HL-60 (cell line): ENCODE results near the gene NUS1.

Source experiments
- DNase-seq, 2 experiments: peaks; one replicate each; pipeline ENCODE4 v3.0.0-alpha.2; 2010 to 2020; ENCODE audit warnings: low read depth in 1 of 2, low spot score in 1 of 2
- H3K27ac ChIP-seq: fragments of 250-450 bp; sonication (Bioruptor Pico); replicated peaks from 2 replicates; pipeline ENCODE4 v1.5.1; 2020; ENCODE audit warnings: mild to moderate bottlenecking, moderate library complexity
- H3K27me3 ChIP-seq: fragments of 250-450 bp; sonication (Bioruptor Pico); 2 replicates; pipeline ENCODE4 v1.5.1; 2021; ENCODE audit warnings: mild to moderate bottlenecking, moderate library complexity; ENCODE audit not compliant: insufficient read depth, poor library complexity, severe bottlenecking
- H3K4me3 ChIP-seq: replicated peaks from 2 replicates; pipeline ENCODE4 v1.5.1; 2011; ENCODE audit warnings: mild to moderate bottlenecking, control low read depth, low read length; ENCODE audit not compliant: insufficient read depth
- GABPA ChIP-seq: IDR thresholded peaks from 2 replicates; pipeline ENCODE4 v1.6.1; 2012; ENCODE audit warnings: low read depth
- POLR2AphosphoS5 ChIP-seq: IDR thresholded peaks from 2 replicates; pipeline ENCODE4 v1.6.1; 2012; ENCODE audit warnings: low read depth
- SPI1 ChIP-seq: IDR thresholded peaks from 2 replicates; pipeline ENCODE4 v1.6.1; 2012; ENCODE audit warnings: low read depth, mild to moderate bottlenecking, borderline replicate concordance
- long read RNA-seq: library from polyadenylated mRNA; unstranded; transcript quantifications from one replicate; pipeline ENCODE4 v2.0.0, GENCODE V29; 2020
- TF ChIP-seq, protein P1 (sequence below): IDR thresholded peaks from 2 replicates; pipeline ENCODE4 v1.6.1; 2012; ENCODE audit warnings: low read depth; ENCODE audit not compliant: insufficient replicate concordance
- TF ChIP-seq, protein P2 (sequence below): IDR thresholded peaks from one replicate; pipeline ENCODE4 v1.5.1; 2011; ENCODE audit warnings: low read length, control low read depth, inconsistent platforms; ENCODE audit not compliant: insufficient read depth

NUS1 gene
- long read RNA-seq, full-length matches to known transcripts, result 9 of 22 reads
- long read RNA-seq, partial matches to known transcripts, result 10 of 22 reads
- long read RNA-seq, other reads (novel, unspliced or antisense), result 3 of 22 reads

DNA sequence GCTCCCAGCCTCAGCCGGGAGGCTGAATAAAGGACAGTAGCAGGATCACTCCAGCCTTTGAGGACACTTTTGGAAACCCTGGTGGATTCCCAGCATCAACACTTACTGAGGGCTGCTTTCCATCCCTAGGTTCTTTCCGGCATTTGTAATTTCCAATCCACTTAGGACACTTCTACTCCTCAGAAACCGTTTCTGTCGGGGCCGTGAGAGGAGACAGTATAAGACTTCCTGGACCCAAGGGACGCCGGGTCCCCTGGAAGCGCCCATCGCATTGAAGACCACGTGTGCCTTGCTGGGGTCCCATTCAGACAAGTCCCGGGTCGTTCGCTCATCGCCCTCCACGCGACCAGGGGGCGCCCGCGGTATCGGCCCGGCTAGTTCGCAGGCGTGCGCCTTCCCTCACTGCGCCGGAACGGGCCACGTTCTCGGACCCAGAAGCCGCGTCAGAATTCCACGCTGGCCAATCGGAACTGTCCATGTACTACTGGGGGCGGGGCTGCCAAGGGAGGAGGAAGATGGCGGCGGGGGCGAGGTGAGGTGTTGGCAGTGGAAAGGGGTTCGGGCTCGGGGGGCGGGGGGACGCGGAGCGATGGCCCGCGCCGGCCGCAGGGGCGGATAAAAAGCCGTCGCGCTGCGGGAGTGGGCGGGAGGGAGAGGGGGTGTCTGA lies at the start of gene NUS1:
Gene NUS1, plus strand, starts transcription at position 479 of the 667 bp plus-strand sequence. CDS start 202 bp downstream, outside the sequence.
- peak within 1 kb of the TSS; percentile 70 for H3K27ac ChIP-seq
- TF ChIP-seq, protein P1, sequence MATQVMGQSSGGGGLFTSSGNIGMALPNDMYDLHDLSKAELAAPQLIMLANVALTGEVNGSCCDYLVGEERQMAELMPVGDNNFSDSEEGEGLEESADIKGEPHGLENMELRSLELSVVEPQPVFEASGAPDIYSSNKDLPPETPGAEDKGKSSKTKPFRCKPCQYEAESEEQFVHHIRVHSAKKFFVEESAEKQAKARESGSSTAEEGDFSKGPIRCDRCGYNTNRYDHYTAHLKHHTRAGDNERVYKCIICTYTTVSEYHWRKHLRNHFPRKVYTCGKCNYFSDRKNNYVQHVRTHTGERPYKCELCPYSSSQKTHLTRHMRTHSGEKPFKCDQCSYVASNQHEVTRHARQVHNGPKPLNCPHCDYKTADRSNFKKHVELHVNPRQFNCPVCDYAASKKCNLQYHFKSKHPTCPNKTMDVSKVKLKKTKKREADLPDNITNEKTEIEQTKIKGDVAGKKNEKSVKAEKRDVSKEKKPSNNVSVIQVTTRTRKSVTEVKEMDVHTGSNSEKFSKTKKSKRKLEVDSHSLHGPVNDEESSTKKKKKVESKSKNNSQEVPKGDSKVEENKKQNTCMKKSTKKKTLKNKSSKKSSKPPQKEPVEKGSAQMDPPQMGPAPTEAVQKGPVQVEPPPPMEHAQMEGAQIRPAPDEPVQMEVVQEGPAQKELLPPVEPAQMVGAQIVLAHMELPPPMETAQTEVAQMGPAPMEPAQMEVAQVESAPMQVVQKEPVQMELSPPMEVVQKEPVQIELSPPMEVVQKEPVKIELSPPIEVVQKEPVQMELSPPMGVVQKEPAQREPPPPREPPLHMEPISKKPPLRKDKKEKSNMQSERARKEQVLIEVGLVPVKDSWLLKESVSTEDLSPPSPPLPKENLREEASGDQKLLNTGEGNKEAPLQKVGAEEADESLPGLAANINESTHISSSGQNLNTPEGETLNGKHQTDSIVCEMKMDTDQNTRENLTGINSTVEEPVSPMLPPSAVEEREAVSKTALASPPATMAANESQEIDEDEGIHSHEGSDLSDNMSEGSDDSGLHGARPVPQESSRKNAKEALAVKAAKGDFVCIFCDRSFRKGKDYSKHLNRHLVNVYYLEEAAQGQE, result peak; percentile 55
- TF ChIP-seq POLR2AphosphoS5 (0 out of 2 replicates have a peak, but pooled peaks have one; percentile 56), SPI1 (no peak), GABPA (peak; percentile 78)
- TF ChIP-seq, protein P2, sequence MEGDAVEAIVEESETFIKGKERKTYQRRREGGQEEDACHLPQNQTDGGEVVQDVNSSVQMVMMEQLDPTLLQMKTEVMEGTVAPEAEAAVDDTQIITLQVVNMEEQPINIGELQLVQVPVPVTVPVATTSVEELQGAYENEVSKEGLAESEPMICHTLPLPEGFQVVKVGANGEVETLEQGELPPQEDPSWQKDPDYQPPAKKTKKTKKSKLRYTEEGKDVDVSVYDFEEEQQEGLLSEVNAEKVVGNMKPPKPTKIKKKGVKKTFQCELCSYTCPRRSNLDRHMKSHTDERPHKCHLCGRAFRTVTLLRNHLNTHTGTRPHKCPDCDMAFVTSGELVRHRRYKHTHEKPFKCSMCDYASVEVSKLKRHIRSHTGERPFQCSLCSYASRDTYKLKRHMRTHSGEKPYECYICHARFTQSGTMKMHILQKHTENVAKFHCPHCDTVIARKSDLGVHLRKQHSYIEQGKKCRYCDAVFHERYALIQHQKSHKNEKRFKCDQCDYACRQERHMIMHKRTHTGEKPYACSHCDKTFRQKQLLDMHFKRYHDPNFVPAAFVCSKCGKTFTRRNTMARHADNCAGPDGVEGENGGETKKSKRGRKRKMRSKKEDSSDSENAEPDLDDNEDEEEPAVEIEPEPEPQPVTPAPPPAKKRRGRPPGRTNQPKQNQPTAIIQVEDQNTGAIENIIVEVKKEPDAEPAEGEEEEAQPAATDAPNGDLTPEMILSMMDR, result peak; percentile 69
- peak; percentile 90 to 98 for DNase-seq
- peak within 1 kb of the TSS; percentile 90 for H3K4me3 ChIP-seq
- H3K27me3 ChIP-seq, result no peaks in the 10 kb centered on the region

DNA sequence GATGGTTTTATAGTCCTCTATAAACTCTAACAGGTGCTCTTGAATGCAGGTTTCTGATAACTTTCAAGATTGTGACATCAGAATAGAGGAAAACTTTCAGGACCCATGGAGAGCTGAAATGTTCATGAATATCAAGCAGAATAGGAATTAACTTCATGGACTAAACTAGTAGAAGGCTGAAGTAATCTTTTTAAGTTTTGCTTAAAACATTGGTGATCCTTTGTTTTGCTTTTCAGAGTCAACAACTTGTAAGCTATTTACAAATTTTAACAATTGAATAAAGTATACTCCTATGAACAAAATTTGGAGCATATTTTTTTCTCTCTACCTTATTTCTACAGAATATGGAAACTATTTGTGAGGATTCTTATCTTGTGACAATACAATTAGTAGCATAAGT lies 47.7 kb upstream of the NUS1 start:
- Histone ChIP-seq H3K4me3 (no peak overlapping the region), H3K27me3 (no peaks in the 10 kb centered on the region), H3K27ac (no peak overlapping the region)
- TF ChIP-seq, protein P2, result no peak
- TF ChIP-seq POLR2AphosphoS5 (no peak), SPI1 (no peak), GABPA (no peak)
- TF ChIP-seq, protein P1, result no peak
- no peak for DNase-seq

DNA sequence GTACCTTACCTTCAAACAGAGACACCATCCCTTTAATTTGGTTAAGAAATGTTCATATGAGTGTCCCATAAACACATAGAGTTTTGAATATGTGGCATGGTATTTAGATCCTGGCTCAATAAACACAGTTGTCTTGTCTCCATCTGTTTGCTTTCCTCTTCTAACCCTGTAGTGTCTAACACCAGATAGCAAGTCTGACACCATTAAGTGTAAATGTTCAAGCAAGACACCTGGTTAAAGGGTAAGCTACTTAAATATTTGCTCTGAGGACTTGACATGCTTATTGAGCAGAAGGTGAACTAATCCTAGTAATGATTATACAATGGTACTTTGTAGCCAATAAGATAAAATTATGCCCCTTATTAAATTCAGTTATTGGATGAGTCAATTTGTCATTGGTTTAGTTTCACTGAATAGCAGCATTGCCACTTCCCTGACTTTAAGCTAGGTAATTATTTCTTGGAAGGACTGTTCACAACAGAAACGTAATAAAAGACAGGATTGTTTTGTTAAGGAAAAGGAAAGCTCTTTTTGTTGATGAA lies 46.1 kb upstream of the NUS1 start:
- H3K4me3 ChIP-seq, result no peak overlapping the region
- no peak for DNase-seq
- no peaks in the 10 kb centered on the region for H3K27me3 ChIP-seq
- H3K27ac ChIP-seq, result no peak overlapping the region
- TF ChIP-seq, protein P1, result no peak
- TF ChIP-seq, protein P2, result no peak
- TF ChIP-seq SPI1, result no peak
- no peak for TF ChIP-seq POLR2AphosphoS5
- no peak for TF ChIP-seq GABPA
